HG03342 (cell line): ENCODE results near the gene TMPRSS7.

Experiments
- ATAC-seq: cut with Tn5 transposase; IDR thresholded peaks from one replicate; pipeline ENCODE4 v1.9.1; 2021; ENCODE audit warnings: mild to moderate bottlenecking, moderate library complexity; ENCODE audit not compliant: unreplicated experiment

Gene TMPRSS7

GRCh38 chr3:112034436-112034835, at the start of gene TMPRSS7:
TSS of gene TMPRSS7 (plus strand) at chr3:112034736. CDS start at chr3:112034846, 110 bp downstream.
- no peak for ATAC-seq

GRCh38 chr3:111986800-111987199, 47.7 kb upstream of the TMPRSS7 start:
- ATAC-seq = no peak

- ATAC-seq = peak; percentile 94
Observed at GRCh38 chr3:111989061-111989678, 45.4 kb upstream of the TMPRSS7 start.

GRCh38 chr3:111993038-111993437, 41.5 kb upstream of the TMPRSS7 start:
- ATAC-seq = no peak

- ATAC-seq = peak; percentile 37
Observed at GRCh38 chr3:111998636-111999483, 35.7 kb upstream of the TMPRSS7 start, which contains the start of gene TAGLN3. TSS of gene TAGLN3 (plus strand) at chr3:111998922. CDS start at chr3:111999423, 501 bp downstream.

- peak; percentile 33 for ATAC-seq
Observed at GRCh38 chr3:111999484-112000324, 34.8 kb upstream of the TMPRSS7 start.

- no peak for ATAC-seq
Observed at GRCh38 chr3:112000367-112000771, 34.2 kb upstream of the TMPRSS7 start.

GRCh38 chr3:112000966-112001365, 33.6 kb upstream of the TMPRSS7 start:
- no peak for ATAC-seq

GRCh38 chr3:112001526-112001925, 33.0 kb upstream of the TMPRSS7 start:
- ATAC-seq = no peak

GRCh38 chr3:112002096-112002971, 32.2 kb upstream of the TMPRSS7 start:
- no peak for ATAC-seq

GRCh38 chr3:112003321-112004080, 31.0 kb upstream of the TMPRSS7 start:
- ATAC-seq = no peak

- ATAC-seq = no peak
Observed at GRCh38 chr3:112004187-112004586, 30.3 kb upstream of the TMPRSS7 start.

GRCh38 chr3:112004669-112005068, 29.9 kb upstream of the TMPRSS7 start:
- no peak for ATAC-seq

- ATAC-seq = no peak
Observed at GRCh38 chr3:112005091-112005672, 29.4 kb upstream of the TMPRSS7 start.

GRCh38 chr3:112007633-112008032, 26.9 kb upstream of the TMPRSS7 start:
- no peak for ATAC-seq

- ATAC-seq = no peak
Observed at GRCh38 chr3:112009670-112010069, 24.9 kb upstream of the TMPRSS7 start.

- no peak for ATAC-seq
Observed at GRCh38 chr3:112010636-112011035, 23.9 kb upstream of the TMPRSS7 start.

- ATAC-seq = no peak
Observed at GRCh38 chr3:112011376-112011940, 23.1 kb upstream of the TMPRSS7 start.
